Activated B cell treated with CpG ODN at 0.5 μM for 24 hours (primary cell): Measurements from ENCODE around the gene DNAH2. TPM values are rescaled to one million over a fixed set of nuclear protein-coding genes. Genes with fewer than 3 reads are reported as not detected.

Experiments
- ATAC-seq: fragments of 200-7000 bp; cut with Tn5 transposase; one replicate; pipeline ENCODE4 v1.10.0; 2021; ENCODE audit warnings: low read depth, mild to moderate bottlenecking, moderate library complexity
- CTCF ChIA-PET: fragments of 350-600 bp; sonication (Branson Sonifier 250); formaldehyde crosslinking; loops from one replicate; lab custom pipeline; 2021; ENCODE audit warnings: antibody characterized with exemption; lab: Charles Lee
- POLR2A ChIA-PET: fragments of 350-600 bp; sonication (Branson Sonifier 250); formaldehyde crosslinking; loops from one replicate; lab custom pipeline; 2021; ENCODE audit warnings: antibody characterized with exemption; lab: Charles Lee
- DNase-seq: peaks from one replicate; pipeline ENCODE4 v3.0.0; 2022
- H3K27ac Mint-ChIP-seq: one replicate; pipeline ENCODE4 v1.8.0; 2020; ENCODE audit warnings: mixed read lengths
- H3K27me3 Mint-ChIP-seq: one replicate; pipeline ENCODE4 v1.8.0; 2021; ENCODE audit warnings: mixed read lengths
- H3K36me3 Mint-ChIP-seq: one replicate; pipeline ENCODE4 v1.8.0; 2021; ENCODE audit warnings: low read depth, mixed read lengths
- H3K4me1 Mint-ChIP-seq: one replicate; pipeline ENCODE4 v1.8.0; 2021; ENCODE audit warnings: mixed read lengths
- H3K4me3 Mint-ChIP-seq: one replicate; pipeline ENCODE4 v1.8.0; 2020; ENCODE audit warnings: mild to moderate bottlenecking, mixed read lengths
- H3K9me3 Mint-ChIP-seq: one replicate; pipeline ENCODE4 v1.8.0; 2020; ENCODE audit warnings: mixed read lengths
- intact Hi-C: fragments of 100-400 bp; cut with micrococcal nuclease; formaldehyde crosslinking; loops from one replicate; pipeline ENCODE4 v1.15.1; 2024
- total RNA-seq: library from RNA; stranded (reverse); gene quantifications from 2 replicates; pipeline ENCODE4 v1.2.3, GENCODE V29; 2022
- TF ChIP-seq, protein P1 (sequence below): fragments of 200-600 bp; IDR thresholded peaks from one replicate; pipeline ENCODE4 v1.8.0; 2022; ENCODE audit warnings: antibody characterized with exemption, mild to moderate bottlenecking

DNAH2 gene
- total RNA-seq, 1 donor from 2014 or later: not detected

DNA sequence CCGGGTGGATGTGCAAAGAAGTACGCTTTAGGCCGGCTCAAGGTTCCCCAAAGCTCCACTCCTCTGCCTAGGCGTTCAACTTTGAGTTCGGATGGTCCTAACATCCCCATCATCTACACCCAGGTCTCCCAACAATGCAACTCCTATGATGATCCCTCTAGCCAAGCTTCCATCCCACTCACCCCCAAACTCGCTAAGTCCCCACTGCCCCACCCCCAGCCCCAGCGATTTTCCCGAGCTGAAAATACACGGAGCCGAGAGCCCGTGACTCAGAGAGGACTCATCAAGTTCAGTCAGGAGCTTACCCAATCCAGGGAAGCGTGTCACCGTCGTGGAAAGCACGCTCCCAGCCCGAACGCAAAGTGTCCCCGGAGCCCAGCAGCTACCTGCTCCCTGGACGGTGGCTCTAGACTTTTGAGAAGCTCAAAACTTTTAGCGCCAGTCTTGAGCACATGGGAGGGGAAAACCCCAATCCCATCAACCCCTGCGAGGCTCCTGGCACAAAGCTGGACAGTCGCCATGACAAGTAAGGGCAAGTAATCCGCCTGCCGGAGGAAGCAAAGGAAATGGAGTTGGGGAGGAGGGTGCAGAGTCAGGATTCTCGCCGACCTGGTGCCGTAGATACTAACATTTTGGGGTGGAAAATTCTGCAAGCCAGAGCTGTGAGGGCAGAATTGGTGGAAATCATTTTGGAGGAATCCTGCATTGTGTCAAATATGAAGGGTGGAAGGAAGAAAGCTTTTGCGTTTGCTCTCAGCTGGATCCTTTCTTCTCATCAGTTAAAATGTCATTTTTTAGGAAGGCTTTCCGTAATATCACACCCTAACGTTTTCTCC lies 30.3 kb upstream of the DNAH2 start, which contains the start of gene TP53:
Gene TP53 (minus strand): TSS at position 419 of the 836 bp plus-strand sequence. CDS start 10,896 bp downstream, outside the sequence.
- Mint-ChIP-seq H3K27ac (peak within 1 kb of the TSS; percentile 99), H3K36me3 (peaks cover 37% of the 10 kb centered on the region), H3K9me3 (no peaks in the 10 kb centered on the region), H3K4me3 (peak within 1 kb of the TSS; percentile 97), H3K4me1 (peaks cover 53% of the 10 kb centered on the region), H3K27me3 (no peaks in the 10 kb centered on the region)
- ATAC-seq (peak; percentile 53), DNase-seq (peak; percentile 79)
- TF ChIP-seq, protein P1, sequence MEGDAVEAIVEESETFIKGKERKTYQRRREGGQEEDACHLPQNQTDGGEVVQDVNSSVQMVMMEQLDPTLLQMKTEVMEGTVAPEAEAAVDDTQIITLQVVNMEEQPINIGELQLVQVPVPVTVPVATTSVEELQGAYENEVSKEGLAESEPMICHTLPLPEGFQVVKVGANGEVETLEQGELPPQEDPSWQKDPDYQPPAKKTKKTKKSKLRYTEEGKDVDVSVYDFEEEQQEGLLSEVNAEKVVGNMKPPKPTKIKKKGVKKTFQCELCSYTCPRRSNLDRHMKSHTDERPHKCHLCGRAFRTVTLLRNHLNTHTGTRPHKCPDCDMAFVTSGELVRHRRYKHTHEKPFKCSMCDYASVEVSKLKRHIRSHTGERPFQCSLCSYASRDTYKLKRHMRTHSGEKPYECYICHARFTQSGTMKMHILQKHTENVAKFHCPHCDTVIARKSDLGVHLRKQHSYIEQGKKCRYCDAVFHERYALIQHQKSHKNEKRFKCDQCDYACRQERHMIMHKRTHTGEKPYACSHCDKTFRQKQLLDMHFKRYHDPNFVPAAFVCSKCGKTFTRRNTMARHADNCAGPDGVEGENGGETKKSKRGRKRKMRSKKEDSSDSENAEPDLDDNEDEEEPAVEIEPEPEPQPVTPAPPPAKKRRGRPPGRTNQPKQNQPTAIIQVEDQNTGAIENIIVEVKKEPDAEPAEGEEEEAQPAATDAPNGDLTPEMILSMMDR: no peak
- intact Hi-C loops: loop anchor here (1.0 to 10.0 kb wide), 9 partner anchors 37 to 538 kb away; partner anchors contain the start of genes ATP1B2, EIF5A, KDM6B and PER1
- POLR2A ChIA-PET: interaction anchor here (0.5 to 5.9 kb wide), 79 partner anchors 13 to 1171 kb away, joined by 3 to 109 read pairs (median 7); partner anchors contain the start of genes ACADVL, ACAP1, ATP1B2 and BORCS6
- CTCF ChIA-PET: interaction anchor here (0.7 to 4.2 kb wide), 19 partner anchors 9 to 336 kb away, joined by 3 to 40 read pairs (median 6); partner anchors contain the start of genes ATP1B2, CNTROB, FXR2 and MPDU1

DNA sequence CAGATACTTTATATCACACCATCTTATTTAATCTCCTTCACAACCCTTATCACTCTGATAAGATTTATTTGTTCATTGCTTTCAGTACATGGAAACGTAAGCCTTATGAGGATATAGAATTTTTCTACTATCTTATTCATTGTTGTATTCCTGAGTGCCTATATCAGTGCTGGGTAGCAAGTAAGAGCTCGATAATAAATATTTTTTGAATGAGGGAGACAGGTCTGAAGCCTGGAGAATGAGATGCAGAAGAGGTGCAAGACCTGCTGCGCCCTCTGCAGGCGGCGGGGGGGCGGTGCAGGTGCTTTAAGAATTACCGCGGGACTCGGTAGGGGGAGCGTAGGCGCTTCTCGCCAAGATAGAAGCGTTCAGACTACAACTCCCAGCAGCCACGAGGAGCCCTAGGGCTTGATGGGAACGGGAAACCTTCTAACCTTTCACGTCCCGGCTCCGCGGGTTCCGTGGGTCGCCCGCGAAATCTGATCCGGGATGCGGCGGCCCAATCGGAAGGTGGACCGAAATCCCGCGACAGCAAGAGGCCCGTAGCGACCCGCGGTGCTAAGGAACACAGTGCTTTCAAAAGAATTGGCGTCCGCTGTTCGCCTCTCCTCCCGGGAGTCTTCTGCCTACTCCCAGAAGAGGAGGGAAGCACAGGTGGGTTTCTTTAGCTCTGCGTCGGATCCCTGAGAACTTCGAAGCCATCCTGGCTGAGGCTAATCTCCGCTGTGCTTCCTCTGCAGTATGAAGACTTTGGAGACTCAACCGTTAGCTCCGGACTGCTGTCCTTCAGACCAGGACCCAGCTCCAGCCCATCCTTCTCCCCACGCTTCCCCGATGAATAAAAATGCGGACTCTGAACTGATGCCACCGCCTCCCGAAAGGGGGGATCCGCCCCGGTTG lies 29.4 kb upstream of the DNAH2 start, which contains the start of gene WRAP53:
Gene WRAP53 (plus strand): TSS at position 570 of the 900 bp plus-strand sequence. CDS start 172 bp downstream, at position 742.
- Mint-ChIP-seq H3K4me1 (peaks cover 49% of the 10 kb centered on the region), H3K4me3 (peak within 1 kb of the TSS; percentile 97), H3K9me3 (no peaks in the 10 kb centered on the region), H3K36me3 (peaks cover 37% of the 10 kb centered on the region), H3K27ac (peak within 1 kb of the TSS; percentile 99), H3K27me3 (no peaks in the 10 kb centered on the region)
- intact Hi-C loops: loop anchor here (1.0 to 10.0 kb wide), 18 partner anchors 38 to 641 kb away; partner anchors contain the start of genes ALOXE3, ATP1B2, CNTROB and EIF5A
- TF ChIP-seq, protein P1: peak; percentile 94
- peak; percentile 77 for ATAC-seq
- ChIA-PET CTCF (interaction anchor here (0.6 to 4.2 kb wide), 18 partner anchors 9 to 409 kb away, joined by 3 to 40 read pairs (median 7); partner anchors contain the start of genes ATP1B2, CNTROB, FXR2 and MPDU1), POLR2A (interaction anchor here (0.5 to 5.9 kb wide), 65 partner anchors 14 to 675 kb away, joined by 3 to 109 read pairs (median 8); partner anchors contain the start of genes ACAP1, ATP1B2, BORCS6 and CD68)
- peak; percentile 91 for DNase-seq

DNA sequence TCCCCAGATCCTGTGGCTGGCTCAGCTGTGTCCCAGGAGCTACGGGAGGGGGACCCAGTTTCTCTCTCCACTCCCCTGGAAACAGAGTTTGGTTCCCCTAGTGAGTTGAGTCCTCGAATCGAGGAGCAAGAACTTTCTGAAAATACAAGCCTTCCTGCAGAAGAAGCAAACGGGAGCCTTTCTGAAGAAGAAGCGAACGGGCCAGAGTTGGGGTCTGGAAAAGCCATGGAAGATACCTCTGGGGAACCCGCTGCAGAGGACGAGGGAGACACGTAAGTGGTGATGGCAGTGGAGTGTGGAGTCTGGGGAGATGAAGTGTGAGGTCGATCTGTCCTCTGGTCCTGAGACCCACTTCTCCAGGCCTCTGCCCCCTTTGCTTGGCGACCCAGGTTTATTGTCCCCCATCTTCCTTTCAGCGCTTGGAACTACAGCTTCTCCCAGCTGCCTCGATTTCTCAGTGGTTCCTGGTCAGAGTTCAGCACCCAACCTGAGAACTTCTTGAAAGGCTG lies 28.7 kb upstream of the DNAH2 start:
- H3K4me3 Mint-ChIP-seq: peak overlapping the region; percentile 97
- H3K9me3 Mint-ChIP-seq: no peaks in the 10 kb centered on the region
- H3K27ac Mint-ChIP-seq: peak overlapping the region; percentile 99
- TF ChIP-seq, protein P1: no peak
- ATAC-seq (no peak), DNase-seq (no peak)
- peaks cover 46% of the 10 kb centered on the region for H3K4me1 Mint-ChIP-seq
- POLR2A ChIA-PET: interaction anchor here (0.5 to 5.9 kb wide), 16 partner anchors 14 to 534 kb away, joined by 3 to 109 read pairs (median 24); partner anchors contain the start of genes ATP1B2, CNTROB, CYB5D1 and EFNB3
- intact Hi-C loops: loop anchor here (1.0 to 10.0 kb wide), 12 partner anchors 57 to 642 kb away; partner anchors contain the start of genes ALOXE3, CNTROB, NEURL4 and PER1
- H3K27me3 Mint-ChIP-seq: no peaks in the 10 kb centered on the region
- CTCF ChIA-PET: interaction anchor here (0.6 to 4.2 kb wide), 4 partner anchors 56 to 410 kb away, joined by 4 to 40 read pairs (median 13); partner anchors contain the start of genes SENP3 and TMEM102
- H3K36me3 Mint-ChIP-seq: peaks cover 38% of the 10 kb centered on the region

DNA sequence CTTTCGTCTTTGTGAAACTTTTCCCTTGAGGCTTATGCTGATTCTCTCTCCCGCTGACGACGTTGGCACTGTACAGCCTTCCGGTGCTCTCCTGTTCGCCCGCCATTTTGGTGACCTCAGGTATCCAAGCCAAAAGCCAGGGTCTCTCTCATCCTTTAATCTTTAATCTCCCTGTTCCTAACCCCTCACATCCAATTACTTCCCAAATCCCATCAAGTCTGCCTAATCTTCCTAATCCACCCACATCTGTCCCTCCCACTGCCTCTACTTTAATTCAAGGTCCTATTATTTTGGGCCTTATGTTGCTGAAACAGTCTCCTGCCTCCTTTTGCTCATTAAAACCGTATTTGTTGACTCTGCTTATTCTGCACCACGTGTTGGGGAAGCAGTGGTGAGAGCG lies 22.0 kb upstream of the DNAH2 start:
- TF ChIP-seq, protein P1: no peak
- ATAC-seq: no peak

More for the DNA sequence above, 22.0 kb upstream of the DNAH2 start:
- no peak overlapping the region for H3K27ac Mint-ChIP-seq
- no peak overlapping the region for H3K4me3 Mint-ChIP-seq
- no peak for DNase-seq
- intact Hi-C loops: no loop called here
- H3K9me3 Mint-ChIP-seq: no peaks in the 10 kb centered on the region
- no peaks in the 10 kb centered on the region for H3K27me3 Mint-ChIP-seq
- POLR2A ChIA-PET: no interaction called here
- CTCF ChIA-PET: no interaction called here
- H3K4me1 Mint-ChIP-seq: no peaks in the 10 kb centered on the region
- H3K36me3 Mint-ChIP-seq: peaks cover 32% of the 10 kb centered on the region
